Activated naive CD4-positive, alpha-beta T cell (primary cell): Measurements from ENCODE around the gene IER5.

ENCODE experiments used
- DNase-seq, 4 experiments: peaks; one replicate each; lab custom pipeline; 2025; lab: John Stamatoyannopoulos, UW

The IER5 gene

DNA sequence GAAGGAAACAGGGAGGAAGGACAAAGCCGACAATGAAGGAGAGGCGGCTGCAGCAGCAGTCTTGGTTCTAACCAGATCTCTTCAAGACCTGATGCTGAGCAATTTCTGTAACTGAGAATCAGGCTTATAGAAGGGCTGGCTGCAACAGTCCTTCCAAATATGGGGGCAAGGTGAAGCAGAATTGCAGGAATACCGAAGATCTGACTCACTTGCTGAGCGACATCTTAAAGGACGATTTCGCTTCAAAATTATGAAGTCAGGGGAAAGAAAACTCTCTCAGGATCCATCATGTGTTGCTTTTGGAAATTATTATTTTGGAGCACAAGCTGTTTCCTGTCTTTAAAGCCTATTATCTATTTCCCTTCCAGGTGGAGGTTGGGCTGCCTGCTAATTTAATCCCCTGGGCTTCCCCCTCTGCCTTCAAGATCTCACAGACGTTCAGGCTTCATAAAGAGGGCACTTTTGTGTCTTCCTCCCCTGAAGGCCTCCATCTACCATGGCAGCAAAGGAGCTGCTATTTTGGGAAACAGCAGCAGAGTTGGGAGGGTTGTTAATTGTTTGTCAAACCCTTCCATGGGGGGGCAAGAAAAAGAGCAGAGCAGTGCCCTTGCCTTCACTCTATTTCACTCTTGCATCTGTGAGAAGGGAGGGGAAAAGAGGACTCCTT, 10.8 kb upstream of the IER5 start:
- DNase-seq, result no peak

DNA sequence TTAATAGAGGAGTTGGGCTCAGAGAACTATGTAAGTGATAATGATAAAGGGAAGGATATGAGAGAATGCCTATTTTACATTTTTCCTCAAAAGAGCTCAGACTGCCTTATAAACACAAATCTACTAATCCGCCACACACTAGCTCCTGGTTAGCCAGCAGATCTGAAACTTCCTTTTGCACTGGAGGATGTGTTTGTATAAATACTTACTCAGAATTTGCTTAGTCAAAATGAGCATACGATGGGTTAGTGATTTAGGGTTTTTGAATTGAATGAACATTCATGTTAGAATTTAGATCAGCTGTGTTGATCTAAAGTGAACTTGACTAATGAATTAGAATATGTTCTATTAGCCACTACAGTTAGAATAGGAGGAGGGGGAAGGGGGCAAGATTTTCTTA, 9.1 kb upstream of the IER5 start:
- DNase-seq, result no peak

DNA sequence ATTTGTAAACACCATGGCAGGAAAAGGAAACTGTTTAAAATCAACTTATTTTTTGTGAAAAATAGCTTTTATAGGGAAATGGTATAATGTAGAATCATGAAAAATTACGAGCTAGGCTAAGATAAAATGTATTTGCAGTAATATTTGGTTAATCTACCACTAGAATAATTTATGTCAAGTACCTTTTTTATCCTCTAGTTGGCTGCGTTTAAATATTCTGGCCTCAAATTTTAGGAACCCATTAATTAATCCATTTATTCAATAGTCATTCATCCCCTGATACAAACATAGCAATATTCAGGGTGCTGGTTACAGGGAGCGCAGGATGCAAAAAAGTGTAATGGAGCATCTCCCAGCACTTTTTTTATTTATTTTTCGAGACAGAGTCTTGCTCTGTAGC, 8.6 kb upstream of the IER5 start:
- no peak for DNase-seq

DNA sequence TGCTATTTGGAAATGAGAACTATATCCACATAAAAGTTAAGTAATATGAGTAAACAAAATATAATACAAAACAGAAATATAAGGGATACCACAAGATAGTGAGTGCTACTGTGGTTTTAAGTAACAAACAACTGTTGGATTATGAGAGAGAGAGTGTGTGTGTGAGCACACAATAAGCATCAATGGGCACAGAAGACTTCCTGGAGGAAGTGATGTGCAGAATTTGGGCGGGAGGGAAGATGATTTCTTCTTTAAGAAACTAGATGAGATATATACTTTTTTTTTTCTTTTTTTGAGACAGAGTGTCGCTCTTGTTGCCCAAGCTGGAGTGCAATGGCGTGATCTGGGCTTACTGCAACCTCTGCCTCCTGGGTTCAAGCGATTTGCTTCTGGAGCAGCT, 7.9 kb upstream of the IER5 start:
- no peak for DNase-seq

DNA sequence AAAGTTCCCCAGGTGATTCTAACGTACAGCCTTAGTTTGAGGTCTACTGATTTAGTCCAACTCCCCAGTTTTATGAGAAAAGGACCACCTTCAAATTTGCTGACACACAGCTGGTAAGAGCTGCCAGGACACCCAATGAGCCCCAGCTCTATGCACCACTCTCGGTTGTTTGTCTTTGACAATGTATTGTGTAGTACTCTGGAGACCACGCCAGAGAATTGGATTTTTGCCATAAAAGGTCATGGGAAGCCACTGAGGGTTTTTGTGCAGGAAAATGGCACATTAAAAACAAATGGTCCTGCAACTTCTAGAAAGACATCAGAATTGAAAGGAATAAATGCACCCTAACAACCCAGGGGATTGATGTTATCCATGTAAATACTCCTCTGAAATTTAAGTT, 7.1 kb upstream of the IER5 start:
- no peak for DNase-seq

DNA sequence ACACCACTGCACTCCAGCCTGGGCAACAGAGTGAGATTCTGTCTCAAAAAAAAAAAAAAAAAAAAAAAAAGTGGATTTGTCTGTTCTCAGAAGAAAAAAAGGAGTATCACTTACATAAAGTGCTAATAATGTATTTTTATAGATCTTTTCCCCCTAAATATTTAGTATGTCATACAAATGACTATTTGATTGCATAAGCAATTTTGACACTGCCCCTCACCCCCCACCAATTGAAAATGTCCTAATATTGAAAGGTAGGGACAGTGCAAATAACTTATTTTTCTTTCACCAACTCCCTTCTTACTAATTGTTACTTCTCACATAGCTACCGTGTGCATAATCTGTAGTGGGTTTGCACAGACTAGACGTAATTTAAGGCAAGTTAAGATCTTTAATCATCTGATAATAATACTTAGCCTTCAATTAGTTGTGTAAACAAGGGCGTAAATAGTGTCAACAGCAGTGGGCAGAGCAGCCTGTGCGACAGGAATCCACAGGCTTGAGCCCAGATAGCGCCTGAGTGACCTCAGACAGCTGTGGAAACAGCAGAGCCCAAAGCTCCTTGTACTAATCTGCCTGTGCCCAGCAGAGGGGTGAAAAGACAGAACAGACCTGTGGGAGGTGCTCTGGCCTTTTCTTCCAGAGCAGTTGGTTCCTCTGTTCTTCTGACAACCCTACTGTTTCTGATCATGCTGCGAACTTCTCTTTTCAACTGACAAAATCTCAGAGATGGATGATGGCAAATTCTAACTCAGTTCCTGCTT, 4.5 kb upstream of the IER5 start:
- peak in 2 of 4 experiments; percentile 17 to 38 for DNase-seq

DNA sequence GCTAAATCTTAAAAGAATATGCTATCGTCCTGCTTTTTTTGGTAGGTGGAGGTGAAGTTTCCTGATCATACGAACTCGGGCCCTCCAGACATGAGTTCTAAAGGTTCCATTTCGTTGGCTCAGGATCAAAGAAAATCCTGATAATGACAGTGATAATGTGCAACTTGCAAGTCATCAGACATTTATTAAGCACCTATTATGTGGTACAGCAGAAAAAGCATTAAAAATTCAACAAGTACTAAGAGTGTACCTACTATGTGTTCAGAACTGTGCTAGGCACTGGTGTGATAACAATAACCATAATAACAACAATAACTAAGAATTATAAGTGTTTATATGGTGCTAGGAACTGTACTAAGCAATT, 3.9 kb upstream of the IER5 start:
- no peak for DNase-seq

DNA sequence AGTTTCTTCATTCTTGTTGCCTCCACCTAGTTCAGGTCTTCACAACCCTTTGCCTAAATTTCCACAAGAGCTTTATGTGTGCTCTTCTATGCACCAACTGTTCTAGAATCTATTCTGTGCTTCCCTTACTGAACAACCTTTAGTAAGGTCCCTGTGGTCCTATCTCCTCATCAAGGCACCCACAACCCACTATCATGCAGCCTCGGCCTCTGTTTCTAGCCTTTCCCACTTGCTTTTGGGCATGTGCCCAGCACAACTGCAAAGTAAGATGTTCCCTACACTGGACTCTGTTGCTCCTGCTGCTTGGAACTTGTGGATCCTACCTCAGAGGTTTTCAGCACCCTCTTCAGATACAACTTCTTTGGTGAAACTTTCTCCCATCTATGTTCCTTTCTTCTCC, 2.4 kb upstream of the IER5 start:
- DNase-seq, result no peak

DNA sequence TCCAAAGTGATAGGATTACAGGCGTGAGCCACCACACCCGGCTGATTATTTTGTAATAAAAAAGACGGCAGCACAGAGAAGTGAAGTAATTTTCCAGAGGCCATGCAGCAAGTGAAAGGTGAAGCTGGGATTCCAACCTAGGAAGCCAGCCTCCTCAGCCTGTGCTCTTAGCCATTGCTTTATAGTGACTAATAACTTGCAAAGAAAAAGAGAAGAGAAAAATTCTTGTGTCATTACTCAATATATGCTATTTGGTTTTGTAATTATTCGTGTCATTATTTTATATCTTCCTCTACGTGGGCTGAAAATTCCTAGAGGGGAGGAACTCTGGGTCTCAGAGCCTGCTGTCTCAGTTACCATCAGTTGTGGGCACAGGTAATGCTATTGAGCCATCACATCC, 1.6 kb upstream of the IER5 start:
- no peak for DNase-seq

DNA sequence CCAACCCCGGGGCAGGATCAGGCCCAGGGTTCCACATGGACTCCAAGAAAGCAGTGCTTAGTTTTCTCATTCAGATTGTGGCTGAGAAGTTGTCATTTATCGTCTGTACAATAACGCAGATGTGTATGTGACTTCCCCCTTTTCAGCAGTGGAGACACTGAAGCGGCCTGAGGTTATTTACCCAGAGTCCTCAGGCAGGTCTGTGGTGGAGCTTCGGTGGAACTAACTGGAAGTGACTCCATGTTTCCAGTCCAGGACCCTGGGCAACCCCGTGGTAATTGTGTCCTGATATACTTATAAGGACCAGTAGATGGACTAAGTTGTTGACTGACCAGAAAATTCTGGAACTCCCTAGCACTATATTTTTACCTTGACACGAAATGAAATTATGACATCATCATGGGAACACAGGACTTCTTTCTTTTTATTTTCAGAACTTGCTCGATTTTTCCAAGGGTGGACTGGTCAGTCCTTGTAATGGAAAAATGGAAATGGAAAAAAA, 1.0 kb upstream of the IER5 start:
- no peak for DNase-seq

DNA sequence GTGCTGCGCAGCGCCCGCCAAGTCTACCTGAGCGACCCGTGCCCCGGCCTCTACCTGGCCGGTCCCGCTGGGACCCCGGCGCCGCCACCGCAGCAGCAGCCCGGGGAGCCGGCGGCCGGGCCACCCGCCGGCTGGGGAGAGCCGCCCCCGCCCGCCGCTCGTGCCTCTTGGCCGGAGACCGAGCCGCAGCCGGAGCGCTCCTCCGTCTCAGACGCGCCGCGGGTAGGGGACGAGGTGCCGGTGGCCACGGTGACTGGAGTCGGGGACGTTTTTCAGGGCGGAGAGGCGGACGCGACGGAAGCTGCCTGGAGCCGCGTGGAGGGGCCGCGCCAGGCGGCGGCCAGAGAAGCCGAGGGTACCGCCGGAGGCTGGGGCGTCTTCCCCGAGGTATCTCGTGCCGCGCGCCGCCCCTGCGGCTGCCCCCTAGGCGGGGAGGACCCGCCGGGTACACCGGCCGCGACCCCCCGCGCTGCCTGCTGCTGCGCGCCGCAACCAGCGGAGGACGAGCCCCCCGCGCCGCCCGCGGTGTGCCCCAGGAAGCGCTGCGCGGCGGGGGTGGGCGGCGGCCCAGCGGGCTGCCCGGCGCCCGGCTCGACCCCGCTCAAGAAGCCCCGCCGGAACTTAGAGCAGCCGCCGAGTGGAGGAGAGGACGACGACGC, 646 bp downstream of the IER5 start:
- peak in 2 of 4 experiments; percentile 13 to 33 for DNase-seq

DNA sequence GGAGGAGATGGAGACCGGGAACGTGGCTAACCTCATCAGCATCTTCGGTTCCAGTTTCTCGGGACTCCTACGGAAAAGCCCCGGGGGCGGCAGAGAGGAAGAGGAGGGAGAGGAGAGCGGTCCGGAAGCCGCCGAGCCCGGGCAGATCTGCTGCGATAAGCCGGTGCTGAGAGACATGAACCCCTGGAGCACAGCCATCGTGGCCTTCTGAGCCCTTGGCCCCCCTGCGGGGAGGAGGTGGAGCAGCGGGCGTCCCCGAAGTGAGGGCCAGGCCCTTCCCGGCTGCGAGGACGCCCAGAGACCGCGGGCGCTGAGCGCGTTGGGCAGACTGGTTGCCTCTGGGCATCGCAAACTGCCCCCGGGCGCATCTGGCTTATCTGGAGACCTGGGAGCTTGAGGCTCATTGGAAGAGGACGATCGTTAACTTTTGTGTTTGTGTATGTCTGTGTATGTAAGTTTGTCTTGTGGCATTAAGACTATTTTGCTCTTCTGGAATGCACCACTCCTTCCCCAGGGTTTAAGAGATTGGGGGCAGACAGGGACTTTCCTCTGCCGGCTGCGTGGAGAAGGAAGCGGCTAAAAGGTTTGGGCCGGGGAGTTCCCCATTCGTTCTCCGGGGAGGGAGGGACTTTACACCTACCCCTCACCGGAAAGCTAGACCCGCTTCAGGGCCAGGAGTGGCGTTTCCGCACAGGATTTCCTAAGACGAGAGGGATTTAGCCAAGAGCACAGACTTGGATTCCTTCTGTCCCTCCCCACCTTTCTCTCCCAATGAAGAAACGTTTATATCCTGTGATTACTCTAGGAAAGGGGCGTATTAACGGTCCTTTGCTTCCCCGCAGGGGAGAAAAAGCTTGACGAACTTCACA, 1.4 kb downstream of the IER5 start:
- DNase-seq, result peak; percentile 27 to 50 (median 40)

DNA sequence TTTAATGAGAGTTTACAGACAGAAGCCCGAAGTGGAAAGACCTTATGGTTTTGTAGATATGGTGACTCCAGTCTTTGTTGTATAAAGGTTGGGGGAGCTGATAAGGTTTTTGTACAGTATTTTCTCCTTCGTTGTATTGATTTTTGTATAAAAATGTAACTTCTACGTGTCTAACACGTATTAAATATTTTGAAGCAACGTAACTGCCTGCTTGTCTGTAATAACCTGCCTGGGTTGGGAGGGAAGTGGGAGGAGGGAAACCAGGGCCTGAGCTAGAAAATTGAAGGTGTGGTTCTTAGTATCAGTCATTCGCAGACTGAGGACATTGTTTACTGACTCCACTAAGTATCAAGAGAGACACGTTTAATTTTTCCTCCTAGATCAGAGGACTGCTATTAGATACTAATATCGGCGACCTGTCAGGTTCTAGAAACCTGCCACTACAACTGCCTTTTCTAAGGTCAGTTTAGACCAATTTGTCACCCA, 2.2 kb downstream of the IER5 start:
- no peak for DNase-seq

DNA sequence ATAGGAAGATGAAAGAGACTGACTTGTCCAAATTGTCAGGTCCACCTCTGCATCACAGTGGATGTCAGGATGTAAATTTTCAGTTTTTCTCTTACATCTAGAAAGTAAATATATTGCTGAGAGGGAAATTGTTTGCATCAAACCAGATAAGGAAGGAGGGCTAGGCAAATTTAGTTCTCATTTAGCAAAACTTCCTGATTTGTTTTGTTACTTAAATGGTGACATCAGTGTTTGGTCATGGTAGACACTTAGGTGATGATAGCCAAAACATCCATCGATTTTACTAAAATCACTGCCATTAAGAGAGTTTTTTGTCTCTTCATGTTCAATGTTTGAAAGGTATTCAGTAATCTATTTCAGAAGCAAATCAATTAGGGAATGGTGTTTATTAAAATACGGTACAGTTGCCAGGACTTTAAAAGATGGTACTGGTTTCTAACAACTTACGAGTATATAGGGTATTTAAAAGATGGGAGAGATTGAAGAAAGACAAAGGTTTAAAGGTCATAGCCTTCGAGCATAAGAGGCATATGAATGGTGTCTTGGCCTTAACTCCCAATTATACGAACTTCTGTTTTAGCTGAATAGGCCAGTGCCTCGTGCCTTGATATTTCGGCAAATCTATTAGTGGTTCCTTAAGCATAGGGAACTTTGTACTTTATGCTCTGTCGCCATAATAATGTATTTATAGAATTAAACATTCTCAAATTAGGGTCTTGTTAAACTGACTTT, 3.0 kb downstream of the IER5 start:
- no peak for DNase-seq

DNA sequence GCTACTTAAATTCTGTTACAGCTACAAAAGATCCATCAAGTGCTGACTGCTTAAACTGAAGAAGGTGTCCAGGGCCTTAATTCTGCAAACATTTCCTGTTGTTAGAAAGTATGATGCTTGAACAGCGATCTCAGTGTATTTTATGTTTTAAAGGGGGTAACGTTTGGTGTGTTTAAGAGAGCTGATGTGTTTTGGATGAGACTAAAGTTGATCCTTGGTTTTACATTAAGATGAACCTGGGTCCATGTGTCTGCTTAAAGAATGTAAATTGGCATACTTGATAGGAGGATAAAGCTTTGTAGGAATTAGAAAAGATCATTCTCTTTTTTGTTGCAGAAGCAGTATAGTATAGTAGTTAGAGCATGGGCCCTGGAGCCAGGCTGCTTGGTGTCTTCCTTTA, 3.6 kb downstream of the IER5 start:
- DNase-seq, result no peak

DNA sequence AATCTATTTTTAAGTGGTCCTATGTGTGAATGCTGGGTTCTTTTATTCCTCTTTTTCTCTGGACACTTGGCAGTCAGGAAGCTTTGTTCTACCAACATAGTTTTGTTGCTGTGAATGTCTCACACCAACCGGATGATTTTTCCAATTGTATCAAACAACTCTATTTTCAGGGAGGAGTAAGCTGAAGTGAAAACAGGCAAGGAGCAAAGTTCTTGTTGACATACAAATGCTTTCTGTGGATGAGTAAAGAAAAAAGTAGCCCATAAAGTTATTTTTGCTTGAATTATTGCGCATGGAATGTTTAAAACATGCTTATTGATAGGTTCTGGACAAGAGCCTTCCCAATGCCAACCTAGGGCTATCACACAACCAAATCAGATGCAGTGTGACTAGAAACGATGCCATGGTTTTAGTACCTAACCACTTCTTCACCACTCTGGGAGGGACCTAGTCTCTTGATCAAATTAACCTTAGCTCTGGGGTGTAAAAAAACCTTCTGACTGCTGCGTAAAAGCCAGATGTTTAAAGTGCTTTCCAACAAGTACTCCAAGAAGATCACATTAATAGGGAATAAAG, 4.5 kb downstream of the IER5 start:
- DNase-seq, result no peak

DNA sequence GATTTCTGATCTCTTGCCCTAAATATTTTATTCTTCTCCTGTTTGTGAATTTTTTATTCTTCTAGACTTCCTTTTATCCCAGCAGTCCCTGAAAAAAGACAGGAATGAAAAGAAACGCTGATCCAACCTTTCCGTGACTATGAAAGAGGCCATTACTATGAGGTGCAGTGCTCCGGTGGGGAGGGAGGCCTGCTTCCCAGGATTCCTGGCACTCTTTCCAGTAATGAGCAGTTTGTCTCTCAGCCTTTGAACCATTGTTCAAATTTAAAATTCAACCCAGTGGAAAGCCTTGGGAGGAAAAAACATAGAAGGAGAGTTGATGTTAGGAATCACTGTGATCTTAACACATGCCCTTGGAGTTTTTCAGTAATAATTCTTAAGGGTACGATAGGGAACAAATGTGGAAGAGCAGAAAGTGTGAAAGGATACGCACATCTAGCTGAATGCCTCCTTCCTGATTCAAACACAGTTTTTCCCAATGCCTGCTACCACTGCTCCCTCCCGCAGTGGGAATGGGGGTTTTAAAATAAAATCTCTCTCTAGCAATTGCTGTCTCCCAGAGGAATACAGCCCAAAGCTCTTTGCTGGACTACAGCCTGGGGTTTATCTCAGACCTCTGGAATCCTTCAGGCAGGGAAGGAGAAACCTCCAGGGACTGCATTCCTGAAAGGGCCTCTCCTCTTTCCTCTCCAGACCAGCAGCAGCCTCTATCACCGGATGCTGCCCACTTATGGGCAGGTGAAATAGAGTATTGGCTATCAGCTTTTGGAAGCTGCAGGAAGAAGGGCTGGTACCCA, 6.1 kb downstream of the IER5 start:
- no peak for DNase-seq

DNA sequence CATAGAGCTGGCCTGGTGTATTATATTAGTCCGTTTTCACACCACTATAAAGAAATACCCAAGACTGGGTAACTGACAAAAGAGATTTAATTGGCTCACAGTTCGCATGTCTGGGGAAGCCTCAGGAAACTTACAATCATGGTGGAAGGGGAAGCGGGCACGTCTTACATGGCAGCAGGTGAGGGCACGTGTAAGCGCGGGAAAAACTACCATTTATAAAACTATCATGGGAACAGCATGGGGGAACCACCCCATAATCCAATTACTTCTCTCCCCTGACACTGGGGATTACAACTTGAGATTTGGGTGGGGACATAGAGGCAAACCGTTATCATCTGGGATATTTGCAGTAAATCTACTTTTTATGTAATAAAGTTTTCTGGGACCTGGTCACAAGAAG, 6.8 kb downstream of the IER5 start:
- DNase-seq, result no peak

DNA sequence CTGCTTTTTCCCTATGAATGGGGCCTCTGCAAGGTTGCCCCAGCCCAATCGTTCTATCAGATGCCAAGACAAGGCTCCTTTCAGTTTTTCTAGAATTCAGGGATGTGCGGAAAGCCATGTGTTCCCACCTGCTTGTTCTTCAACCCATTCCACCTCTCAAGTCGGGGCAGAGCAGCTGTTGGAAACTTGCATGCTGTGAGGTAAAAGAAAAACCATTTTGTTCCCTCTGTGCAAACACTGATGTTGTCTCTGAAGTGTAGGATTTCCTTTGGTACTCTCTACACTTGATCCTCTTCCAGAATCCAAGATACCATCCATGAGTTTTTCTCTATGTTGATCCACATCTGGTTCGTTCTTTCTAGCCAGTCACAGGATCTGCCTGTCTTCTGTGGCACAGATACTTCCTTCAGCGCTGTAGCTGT, 7.3 kb downstream of the IER5 start:
- no peak for DNase-seq

DNA sequence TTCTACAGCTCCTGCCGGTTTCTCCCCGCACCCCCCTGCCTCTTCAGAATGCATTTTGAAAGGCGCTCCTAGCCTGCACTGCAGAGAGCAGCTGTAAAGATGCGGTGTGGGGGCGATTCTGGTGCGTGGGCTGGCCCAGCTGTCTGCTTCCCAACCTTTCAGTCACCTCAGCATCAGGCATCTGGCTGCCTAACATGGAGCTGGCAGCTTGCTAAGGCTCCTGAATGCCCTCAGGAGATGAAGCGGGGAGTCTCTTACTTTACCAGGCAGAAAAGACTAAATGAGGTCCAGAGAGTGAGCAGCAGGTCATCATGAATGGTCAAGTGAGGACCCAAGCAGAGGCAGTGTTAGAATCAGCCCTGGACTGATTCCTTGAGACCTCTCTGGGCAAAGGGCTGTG, 8.7 kb downstream of the IER5 start:
- no peak for DNase-seq
